ENCODE results near the gene TBCK.

Gene TBCK

GRCh38 chr4:106165351-106166010, 150.5 kb downstream of the TBCK start:
- Histone ChIP-seq H3K4me2 (ENCODE audit: low read depth, low read length, poor library complexity, severe bottlenecking) (no peak overlapping the region), H3K4me1 (ENCODE audit: insufficient read depth, low read length, poor library complexity, severe bottlenecking) (no peaks in the 10 kb centered on the region), H4K20me1 (ENCODE audit: insufficient read depth, low read length, poor library complexity, severe bottlenecking) (no peaks in the 10 kb centered on the region), H3K9ac (ENCODE audit: low read depth, low read length, poor library complexity, severe bottlenecking) (no peak overlapping the region), H2AFZ (ENCODE audit: low read length) (no peak overlapping the region), H3K4me3 (ENCODE audit: low read length, poor library complexity, severe bottlenecking) (no peak overlapping the region), H3K9me2 (replicated peaks; ENCODE audit: low read depth, low read length) (no peaks in the 10 kb centered on the region), H3F3A (ENCODE audit: low read depth) (no peaks in the 10 kb centered on the region), H3K79me2 (ENCODE audit: insufficient read depth, low read length) (no peaks in the 10 kb centered on the region), H3K36me3 (ENCODE audit: insufficient read depth, low read length) (peaks cover 2% of the 10 kb centered on the region; the same call in 1 of the 2 replicates), H3K27me3 (ENCODE audit: insufficient read depth, low read length, poor library complexity, severe bottlenecking) (no peaks in the 10 kb centered on the region), H3K9me3 (ENCODE audit: insufficient read depth, low read depth, low read length) (no peaks in the 10 kb centered on the region)
- TF ChIP-seq CTCF (conservative IDR thresholded peaks at IDR 0.05; ENCODE audit: low read length) (no peak), EZH2phosphoT487 (IDR thresholded peaks at IDR 0.05; ENCODE audit: borderline replicate concordance) (no peak)

GRCh38 chr4:106162278-106162677, 153.7 kb downstream of the TBCK start:
- Histone ChIP-seq H3K9me2 (replicated peaks; ENCODE audit: low read depth, low read length) (no peaks in the 10 kb centered on the region), H2AFZ (ENCODE audit: low read length) (no peak overlapping the region), H3K27me3 (ENCODE audit: insufficient read depth, low read length, poor library complexity, severe bottlenecking) (no peaks in the 10 kb centered on the region), H3K9ac (ENCODE audit: low read depth, low read length, poor library complexity, severe bottlenecking) (no peak overlapping the region), H3K4me1 (ENCODE audit: insufficient read depth, low read length, poor library complexity, severe bottlenecking) (no peaks in the 10 kb centered on the region), H3K36me3 (ENCODE audit: insufficient read depth, low read length) (peaks cover 2% of the 10 kb centered on the region; the same call in 1 of the 2 replicates), H4K20me1 (ENCODE audit: insufficient read depth, low read length, poor library complexity, severe bottlenecking) (no peaks in the 10 kb centered on the region), H3K9me3 (ENCODE audit: insufficient read depth, low read depth, low read length) (no peaks in the 10 kb centered on the region), H3F3A (ENCODE audit: low read depth) (no peaks in the 10 kb centered on the region), H3K4me2 (ENCODE audit: low read depth, low read length, poor library complexity, severe bottlenecking) (no peak overlapping the region), H3K4me3 (ENCODE audit: low read length, poor library complexity, severe bottlenecking) (no peak overlapping the region), H3K79me2 (ENCODE audit: insufficient read depth, low read length) (no peaks in the 10 kb centered on the region)
- TF ChIP-seq EZH2phosphoT487 (IDR thresholded peaks at IDR 0.05; ENCODE audit: borderline replicate concordance) (no peak), CTCF (conservative IDR thresholded peaks at IDR 0.05; ENCODE audit: low read length) (no peak)

GRCh38 chr4:106160560-106160959, 155.4 kb downstream of the TBCK start:
- Histone ChIP-seq H3K4me1 (ENCODE audit: insufficient read depth, low read length, poor library complexity, severe bottlenecking) (no peaks in the 10 kb centered on the region), H3F3A (ENCODE audit: low read depth) (no peaks in the 10 kb centered on the region), H3K27me3 (ENCODE audit: insufficient read depth, low read length, poor library complexity, severe bottlenecking) (no peaks in the 10 kb centered on the region), H3K4me3 (ENCODE audit: low read length, poor library complexity, severe bottlenecking) (no peak overlapping the region), H3K9me3 (ENCODE audit: insufficient read depth, low read depth, low read length) (no peaks in the 10 kb centered on the region), H2AFZ (ENCODE audit: low read length) (no peak overlapping the region), H3K9me2 (replicated peaks; ENCODE audit: low read depth, low read length) (no peaks in the 10 kb centered on the region), H4K20me1 (ENCODE audit: insufficient read depth, low read length, poor library complexity, severe bottlenecking) (no peaks in the 10 kb centered on the region), H3K4me2 (ENCODE audit: low read depth, low read length, poor library complexity, severe bottlenecking) (no peak overlapping the region), H3K79me2 (ENCODE audit: insufficient read depth, low read length) (no peaks in the 10 kb centered on the region), H3K36me3 (ENCODE audit: insufficient read depth, low read length) (peaks cover 2% of the 10 kb centered on the region; the same call in 1 of the 2 replicates), H3K9ac (ENCODE audit: low read depth, low read length, poor library complexity, severe bottlenecking) (no peak overlapping the region)
- TF ChIP-seq CTCF (conservative IDR thresholded peaks at IDR 0.05; ENCODE audit: low read length) (no peak), EZH2phosphoT487 (IDR thresholded peaks at IDR 0.05; ENCODE audit: borderline replicate concordance) (no peak)

All from Loucy (cell line).